NCI-H82 treated with DMSO at 0.1 percent for 48 hours (cell line): ENCODE measurements around the gene SLC2A4.

Experiments used
- DNase-seq: peaks from one replicate; lab custom pipeline; 2025; ENCODE audit not compliant: unreplicated experiment; lab: John Stamatoyannopoulos, UW

SLC2A4 gene

DNA sequence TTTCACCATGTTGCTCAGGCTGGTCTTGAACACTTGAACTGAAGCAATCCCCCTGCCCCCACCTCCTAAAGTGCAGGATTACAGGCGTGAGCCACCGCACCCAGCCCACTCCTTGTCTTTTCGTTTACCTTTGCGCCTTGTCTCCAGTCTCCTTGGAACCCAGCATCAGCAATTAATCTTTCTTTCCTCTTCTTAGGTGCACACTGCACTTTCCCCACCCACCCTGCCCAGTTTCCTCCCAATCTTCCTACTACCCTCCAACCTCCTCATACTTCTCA lies 17.8 kb upstream of the SLC2A4 start:
- peak; percentile 16 for DNase-seq

DNA sequence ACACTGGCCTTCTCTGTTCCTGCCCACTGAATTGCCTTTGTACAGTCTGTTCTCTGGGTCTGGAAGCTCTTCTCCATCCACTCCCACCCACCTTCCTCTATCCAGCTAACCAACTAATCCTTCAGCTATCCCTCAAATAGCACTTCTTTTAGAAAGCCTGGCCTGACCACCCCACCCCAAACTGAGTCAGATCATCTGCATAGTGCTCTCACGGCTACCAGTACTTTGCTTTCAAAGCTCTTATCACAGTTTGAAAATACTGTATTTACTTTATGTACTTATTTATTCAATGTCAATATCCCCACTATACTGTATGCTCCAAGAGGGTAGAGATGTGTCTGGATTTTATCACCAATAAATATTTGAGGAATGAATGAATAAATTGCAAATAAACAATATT lies 14.7 kb upstream of the SLC2A4 start:
- DNase-seq, result no peak

DNA sequence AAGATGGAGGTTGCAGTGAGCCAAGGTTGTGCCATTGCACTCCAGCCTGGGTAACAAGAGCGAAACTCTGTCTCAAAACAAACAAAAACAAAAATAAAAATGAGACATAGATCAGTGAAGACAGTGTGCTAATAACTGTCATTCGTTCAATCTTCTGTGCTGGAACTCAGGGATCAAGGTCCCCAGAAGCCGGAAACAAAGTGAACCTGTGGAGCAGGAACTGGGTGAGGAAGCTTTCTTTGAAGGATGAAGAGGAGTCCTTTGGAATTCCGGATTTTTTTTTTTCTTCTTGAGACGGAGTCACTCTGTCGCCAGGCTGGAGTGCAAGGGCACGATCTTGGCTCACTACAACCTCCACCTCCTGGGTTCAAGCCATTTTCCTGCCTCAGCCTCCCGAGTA lies 2.1 kb upstream of the SLC2A4 start:
- DNase-seq, result no peak

DNA sequence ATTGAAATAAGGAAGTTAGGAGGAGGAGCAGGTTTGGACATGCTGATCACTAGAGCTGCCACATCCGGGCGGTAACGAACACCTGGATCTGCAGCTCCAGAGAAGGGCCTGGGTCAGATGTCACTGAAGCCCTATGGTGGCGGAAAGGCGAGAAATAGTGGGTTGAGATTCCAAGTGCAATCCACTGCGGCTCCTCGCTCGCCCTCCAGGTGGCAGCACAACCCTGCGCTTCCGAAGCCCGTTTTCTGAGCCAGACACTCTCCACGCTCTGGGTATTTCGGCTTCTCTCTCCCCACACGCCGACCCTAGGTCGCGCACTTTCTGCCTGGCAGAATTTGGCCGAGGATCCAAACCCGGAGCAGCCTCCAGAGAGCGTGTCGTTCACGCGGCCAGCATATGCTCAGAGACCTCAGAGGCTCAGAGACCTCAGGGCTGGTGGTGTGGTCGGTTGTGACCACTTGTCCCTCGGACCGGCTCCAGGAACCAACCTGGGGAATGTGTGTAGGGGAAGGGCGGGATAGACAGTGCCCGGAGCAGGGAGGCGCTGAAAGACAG lies 922 bp upstream of the SLC2A4 start:
- DNase-seq, result peak; percentile 94

DNA sequence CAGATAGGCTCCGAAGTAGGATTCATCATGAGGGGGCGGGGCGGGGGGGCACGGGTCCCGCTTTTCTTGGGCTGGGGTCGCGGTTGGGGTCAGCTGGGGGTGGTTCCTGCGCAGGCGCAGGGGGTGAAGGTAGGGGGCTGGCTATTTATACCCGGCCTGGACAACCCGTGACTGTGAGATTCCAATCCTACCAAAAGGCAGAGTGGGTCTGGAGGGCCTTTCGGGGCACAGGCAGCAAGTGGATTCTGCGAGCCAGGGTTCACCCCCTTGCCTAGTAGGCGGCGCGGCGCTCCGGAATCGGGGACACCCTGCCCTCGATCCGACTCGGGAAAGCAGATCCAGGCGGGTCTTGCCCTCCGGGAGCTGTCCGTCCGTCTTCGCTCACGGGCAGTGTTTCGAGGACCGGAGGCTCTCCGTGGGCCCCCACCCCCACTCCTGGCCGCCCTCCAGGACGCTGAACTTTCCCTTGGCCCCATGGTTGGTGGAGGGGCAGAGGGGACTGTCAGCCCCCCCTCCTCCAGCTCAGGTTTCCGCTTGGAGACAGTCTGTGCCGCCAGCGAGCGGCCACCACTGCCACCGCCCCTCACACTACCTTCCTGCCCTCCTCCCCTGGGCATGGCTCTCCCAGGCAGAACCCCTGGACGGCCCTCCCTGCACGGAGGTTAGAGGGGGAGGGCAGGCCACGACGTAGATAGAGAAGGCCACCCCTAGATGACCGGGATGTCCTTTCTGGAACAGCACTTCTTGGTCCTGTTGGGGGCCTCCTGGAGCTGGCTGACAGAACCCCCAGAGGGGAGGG lies 634 bp downstream of the SLC2A4 start:
- no peak for DNase-seq

DNA sequence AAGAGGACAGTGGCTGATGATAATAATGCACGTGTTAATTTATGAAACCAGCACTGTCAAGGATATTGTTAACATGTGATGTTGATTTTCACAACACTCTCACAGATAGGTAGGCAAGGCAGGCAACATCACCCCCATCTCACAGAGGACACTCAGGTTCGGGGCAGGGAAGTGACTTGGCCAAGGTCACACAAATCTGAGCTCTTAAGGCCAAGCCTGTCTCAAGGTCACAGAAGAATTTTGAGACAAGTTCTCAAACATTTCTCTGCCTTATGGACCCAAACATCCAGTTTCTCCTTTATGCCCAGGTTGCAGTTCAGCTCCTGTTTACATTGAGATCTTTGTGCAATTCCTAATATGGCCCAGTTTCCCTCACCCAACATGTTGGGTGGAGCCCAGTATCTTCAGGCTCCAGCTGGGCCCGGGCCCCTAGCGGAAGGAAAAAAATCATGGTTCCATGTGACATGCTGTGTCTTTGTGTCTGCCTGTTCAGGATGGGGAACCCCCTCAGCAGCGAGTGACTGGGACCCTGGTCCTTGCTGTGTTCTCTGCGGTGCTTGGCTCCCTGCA lies 1.3 kb downstream of the SLC2A4 start:
- DNase-seq, result no peak

DNA sequence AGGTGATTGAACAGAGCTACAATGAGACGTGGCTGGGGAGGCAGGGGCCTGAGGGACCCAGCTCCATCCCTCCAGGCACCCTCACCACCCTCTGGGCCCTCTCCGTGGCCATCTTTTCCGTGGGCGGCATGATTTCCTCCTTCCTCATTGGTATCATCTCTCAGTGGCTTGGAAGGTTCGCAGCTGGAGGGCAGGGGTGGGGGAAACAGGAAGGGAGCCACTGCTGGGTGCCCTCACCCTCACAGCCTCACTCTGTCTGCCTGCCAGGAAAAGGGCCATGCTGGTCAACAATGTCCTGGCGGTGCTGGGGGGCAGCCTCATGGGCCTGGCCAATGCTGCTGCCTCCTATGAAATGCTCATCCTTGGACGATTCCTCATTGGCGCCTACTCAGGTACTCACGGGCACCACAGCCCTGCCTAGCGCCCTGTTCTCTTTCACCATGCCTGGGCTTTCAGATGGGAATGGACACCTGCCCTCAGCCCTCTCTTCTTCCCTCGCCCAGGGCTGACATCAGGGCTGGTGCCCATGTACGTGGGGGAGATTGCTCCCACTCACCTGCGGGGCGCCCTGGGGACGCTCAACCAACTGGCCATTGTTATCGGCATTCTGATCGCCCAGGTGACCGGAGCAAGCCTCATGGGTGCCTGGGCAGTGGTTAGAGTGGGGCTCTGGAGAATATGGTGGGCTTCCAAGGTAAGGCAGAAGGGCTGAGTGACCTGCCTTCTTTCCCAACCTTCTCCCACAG lies 2.1 kb downstream of the SLC2A4 start:
- DNase-seq, result no peak

DNA sequence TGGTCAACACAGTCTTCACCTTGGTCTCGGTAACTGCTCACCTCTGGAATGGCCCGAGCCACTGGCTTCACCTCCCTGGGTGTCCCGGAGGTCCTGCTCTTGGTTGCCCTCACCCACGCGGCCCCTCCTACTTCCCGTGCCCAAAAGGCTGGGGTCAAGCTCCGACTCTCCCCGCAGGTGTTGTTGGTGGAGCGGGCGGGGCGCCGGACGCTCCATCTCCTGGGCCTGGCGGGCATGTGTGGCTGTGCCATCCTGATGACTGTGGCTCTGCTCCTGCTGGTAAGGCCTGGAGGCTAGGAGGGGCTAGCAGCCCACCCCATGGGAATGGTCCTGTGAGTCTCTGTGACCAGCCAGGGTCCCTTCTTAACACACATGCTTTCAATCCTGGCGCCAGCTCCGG lies 3.4 kb downstream of the SLC2A4 start:
- no peak for DNase-seq

DNA sequence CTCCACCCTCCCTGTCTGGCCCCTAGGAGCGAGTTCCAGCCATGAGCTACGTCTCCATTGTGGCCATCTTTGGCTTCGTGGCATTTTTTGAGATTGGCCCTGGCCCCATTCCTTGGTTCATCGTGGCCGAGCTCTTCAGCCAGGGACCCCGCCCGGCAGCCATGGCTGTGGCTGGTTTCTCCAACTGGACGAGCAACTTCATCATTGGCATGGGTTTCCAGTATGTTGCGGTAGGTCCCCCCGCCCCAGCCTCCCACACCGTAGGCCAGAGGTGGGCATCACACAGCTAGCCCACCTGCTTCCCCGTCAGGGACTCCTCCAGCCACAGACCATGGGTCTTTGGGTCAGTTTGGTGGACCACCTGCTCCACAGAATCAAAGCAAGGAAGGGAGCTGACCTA lies 4.2 kb downstream of the SLC2A4 start:
- no peak for DNase-seq

DNA sequence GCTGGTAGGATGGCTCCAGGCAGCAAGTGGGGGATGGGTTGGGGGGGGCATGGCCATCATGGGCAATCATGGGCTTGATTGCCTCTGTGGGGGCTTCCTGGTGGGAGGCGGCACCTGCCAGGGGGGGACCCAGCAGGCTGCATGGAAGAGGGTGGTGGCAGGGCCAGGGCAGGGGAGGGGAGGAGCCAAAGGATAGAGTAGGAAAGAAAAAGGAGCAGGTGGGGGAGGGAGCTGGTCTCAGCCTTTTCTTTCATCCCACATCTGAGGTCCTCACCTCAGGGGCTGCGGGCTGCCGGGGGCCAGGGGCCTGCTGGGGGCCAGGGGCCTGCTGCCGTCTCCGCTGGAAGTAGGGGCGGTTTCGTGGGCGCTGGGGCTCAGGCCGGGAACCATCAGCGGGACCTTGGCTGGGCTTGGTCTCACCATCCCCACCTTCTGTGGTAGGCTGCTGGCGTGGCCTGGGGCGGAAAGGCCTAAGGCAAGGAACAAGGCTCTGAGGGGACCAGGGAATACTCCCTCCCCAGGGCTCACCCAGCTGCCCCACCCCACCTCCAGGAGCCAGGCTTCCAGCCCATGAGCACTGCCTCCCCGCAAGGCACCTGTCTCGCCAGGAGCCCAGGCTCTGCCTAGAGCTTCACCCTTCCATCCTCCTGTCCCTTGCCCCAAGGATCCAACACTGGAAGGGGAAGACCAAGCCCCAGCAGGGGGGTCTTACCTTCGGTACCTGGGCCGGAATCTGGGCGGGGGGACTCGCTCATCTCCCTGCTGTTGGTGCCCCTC lies 7.9 kb downstream of the SLC2A4 start:
- no peak for DNase-seq

DNA sequence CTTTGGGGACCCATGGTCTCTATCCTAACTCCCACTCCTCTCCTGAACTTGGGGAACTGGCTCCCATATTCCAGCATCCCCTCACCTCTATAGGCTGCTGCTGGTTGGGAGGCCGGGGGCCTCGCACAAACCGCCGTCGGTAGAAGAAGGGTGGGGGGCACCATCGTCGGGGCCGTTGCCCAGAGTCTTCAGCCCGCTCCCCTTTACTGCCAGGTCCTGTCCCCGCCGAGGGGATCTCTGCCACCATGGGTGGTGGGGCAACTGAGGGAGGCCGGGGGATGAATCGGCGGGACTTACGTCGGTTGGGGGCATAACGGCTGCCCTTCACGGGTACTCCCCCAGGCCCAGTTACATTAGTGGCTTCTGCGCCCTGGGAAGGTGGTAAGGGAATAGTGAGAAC lies 8.6 kb downstream of the SLC2A4 start:
- no peak for DNase-seq

DNA sequence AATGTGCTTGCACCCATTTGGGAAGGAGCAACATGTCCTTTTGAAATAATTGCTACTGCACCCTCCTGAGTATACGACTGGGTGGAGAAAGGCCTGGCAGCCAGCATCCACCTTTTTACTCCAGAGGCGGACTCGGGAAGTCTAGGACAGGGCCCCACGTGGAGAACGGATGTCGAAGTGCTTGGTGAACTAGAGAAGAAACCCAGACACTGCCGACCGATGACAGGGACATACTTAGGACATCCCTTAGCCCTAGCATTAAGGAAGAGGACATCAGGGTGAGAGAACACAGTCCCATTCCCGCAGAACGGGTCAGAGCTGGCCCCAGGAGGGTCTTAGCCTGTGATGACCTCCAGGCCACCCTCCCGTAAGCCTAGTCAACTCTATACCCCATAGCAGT lies 9.2 kb downstream of the SLC2A4 start:
- DNase-seq, result no peak

DNA sequence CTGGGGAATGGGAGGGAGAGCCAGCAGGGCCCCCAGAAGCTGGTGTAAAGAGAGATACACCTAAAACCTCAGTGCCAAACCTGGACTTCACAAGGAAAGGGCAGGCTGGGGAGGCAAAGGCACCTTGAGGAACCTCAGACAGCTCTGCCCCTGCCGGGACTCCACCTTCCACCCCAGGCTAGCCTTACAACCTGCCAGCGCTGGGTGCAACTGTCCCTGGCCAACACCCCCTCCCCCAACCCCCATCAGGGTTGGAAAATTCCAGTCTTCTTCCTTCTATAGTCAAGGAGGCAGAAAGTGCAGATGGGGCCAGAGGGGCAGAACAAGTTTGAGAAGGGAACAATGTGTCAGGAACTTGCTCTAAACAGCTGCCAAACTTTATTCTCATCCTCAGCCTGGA lies 10.7 kb downstream of the SLC2A4 start:
- DNase-seq, result no peak

DNA sequence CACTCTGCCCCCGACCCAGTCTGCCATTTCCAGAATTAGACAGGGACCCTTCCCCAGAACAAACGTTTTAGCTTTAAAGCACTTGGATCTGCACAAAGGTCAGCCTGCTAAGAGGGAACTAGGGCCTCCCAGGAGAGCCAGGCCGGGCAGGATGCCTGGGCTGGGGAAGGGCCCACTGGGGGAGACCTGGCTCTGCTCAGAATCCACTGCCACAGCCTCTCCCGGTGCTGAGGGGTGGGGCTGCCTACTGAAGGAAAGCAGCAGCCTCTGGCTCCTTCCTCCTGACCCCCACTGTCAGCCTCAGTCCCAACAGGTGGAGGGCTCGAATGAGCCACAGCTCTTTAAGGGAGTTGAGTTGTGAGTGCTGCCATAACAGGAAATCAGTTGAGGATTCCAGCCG lies 11.2 kb downstream of the SLC2A4 start:
- no peak for DNase-seq

DNA sequence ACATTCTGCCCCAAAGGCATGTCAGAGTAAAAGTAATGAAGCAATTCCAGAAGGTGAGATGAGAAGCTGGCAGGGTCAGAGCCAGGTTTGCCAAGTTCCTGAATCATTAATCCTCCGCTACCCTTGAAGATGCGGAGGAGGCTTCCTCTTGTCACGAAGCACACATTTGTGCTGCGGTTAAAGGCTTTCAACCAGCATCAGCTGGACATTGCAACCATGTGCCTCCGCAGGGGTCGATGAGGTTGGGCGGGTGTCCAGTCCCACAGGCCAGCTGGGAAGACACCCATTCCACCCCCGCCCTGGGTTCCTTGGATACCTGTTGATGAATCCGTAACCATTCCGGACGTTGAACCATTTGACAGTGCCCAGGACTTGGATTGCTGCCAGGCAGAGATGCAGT lies 11.6 kb downstream of the SLC2A4 start:
- no peak for DNase-seq

DNA sequence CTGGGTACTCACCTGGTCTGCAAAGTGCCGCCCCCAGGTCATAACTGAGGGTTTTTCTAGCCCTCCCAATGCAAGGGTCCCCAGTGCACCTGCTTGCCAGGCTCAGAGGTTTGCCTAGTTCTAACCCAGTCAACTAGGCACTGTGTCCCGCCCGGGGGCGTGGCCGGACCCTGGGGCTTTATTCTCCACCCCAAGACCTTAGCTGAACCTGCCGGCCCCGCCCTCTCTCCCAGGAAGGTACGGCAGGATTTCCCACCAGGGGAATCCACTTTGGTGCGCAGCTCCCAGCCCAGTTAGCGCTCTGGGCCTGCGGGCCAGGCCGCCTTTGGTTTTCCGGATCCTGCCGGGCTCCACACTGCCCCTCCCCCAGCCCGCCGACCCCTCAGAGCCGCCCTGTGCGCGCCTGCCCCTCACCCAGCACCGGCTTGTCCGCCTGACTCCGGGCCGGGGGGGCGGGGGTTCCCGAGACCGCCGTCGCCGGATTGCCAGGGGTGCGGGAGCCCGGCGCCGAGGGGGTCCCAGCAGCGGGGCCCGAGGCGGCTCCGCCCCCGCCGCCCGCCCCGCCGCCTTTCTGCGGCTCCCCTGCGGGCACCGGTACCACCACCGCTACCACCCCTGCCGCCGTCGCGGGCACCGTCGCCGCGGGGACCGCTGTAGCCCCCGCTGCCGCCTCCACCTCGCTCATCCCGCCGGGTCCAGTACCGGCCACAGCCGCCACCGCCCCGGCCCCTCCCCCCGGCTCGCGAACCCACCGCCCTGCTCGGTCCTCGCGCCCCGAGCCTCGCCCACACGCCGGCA lies 12.5 kb downstream of the SLC2A4 start:
- DNase-seq, result peak; percentile 47

DNA sequence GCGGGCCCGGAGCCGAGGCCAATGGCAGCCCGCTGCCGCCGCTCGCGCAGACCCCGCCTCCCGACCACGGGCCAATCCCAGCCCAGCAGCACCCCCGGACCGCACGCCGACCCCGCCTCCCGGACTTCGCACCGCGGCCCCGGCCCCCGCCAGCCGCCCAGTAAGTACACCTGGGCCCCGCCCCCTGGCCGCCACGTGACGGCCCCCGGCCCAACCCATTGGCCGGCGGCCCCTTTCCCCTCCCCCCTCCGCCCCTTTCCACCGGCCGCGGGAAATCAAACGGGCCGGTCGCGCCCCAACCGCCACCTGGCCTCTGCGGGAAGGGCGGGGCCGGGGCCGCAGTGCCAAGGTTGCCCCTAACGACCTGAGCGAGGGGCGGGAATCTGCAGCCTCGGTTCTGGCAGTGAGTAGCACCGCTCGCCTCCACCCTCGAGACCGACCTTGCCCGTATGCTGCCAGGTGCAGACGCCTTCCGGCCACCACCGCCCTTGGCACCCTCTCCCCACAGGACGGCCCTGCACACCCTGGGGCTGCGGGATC lies 13.2 kb downstream of the SLC2A4 start, which contains the start of gene YBX2:
Gene YBX2, minus strand, starts transcription at position 26 of the 540 bp plus-strand sequence. CDS start 139 bp downstream, outside the sequence.
- peak; percentile 77 for DNase-seq

DNA sequence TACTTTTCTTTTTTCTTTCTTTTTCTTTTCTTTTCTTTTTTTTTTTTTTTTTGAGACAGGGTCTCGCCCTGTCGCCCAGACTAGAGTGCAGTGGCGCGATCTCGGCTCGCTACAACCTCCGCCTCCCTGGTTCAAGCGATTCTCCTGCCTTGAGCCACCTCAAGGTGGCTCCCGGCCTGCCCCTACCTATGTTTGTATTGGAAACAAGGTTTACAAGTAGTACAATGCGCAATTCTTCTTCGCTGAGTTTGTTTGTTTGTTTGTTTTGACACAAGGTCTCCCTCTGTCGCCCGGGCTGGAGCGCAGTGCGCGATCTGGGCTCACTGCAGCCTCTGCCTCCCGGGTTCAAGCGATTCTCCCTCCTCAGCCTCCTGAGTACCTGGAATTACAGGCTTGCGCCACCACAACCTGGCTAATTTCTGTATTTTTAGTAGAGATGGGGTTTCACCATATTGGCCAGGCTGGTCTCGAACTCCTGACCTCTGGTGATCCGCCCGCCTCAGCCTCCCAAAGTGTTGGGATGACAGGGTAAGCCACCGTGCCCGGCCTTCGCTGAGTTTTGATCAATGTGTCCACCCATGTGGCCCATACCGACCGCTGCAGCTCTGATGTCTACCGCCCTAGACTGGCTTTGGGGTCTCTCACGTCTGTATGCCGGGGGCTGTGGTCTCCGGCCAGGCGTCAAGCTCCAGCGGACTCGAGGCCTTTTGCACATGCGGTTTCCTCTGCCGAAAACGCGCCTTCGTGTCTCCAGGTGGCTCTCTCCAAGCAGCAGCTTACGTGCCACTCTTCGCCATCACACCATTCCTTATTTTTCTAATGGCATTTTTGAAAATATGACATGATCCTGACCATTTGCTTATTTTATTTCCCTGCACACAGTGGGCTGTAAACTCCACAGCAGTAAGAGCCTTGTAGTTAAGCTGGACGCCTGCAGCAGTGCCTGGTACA lies 14.0 kb downstream of the SLC2A4 start:
- DNase-seq, result no peak
